AG08395 (cell line): ENCODE results near the gene BTBD17.
A peak's percentile ranks its signal among the peaks of the same experiment; 100 is the strongest.

Experiments used
- DNase-seq: peaks from one replicate; pipeline ENCODE4 v3.0.0; 2012; ENCODE audit warnings: mixed read lengths, low spot score

The BTBD17 gene

GRCh38 chr17:74358697-74359096 lies 3.0 kb downstream of the BTBD17 start:
- DNase-seq, result no peak

GRCh38 chr17:74357466-74357809 lies 4.2 kb downstream of the BTBD17 start:
- no peak for DNase-seq

- DNase-seq, result no peak
These were observed 4.8 kb downstream of the BTBD17 start for GRCh38 chr17:74356646-74357465.

- DNase-seq, result no peak
These were observed 6.6 kb downstream of the BTBD17 start for GRCh38 chr17:74355065-74355464.

GRCh38 chr17:74354561-74354960 lies 7.1 kb downstream of the BTBD17 start:
- DNase-seq, result no peak

- peak; percentile 19 for DNase-seq
These were observed 7.5 kb downstream of the BTBD17 start for GRCh38 chr17:74354123-74354522.

- no peak for DNase-seq
These were observed 8.1 kb downstream of the BTBD17 start for GRCh38 chr17:74353446-74354060.

GRCh38 chr17:74351552-74352210 lies 10.0 kb downstream of the BTBD17 start:
- no peak for DNase-seq

- no peak for DNase-seq
These were observed 11.2 kb downstream of the BTBD17 start for GRCh38 chr17:74350486-74350885.

- DNase-seq, result no peak
These were observed 12.5 kb downstream of the BTBD17 start for GRCh38 chr17:74349120-74349519.

GRCh38 chr17:74347646-74348045 lies 14.0 kb downstream of the BTBD17 start:
- no peak for DNase-seq

GRCh38 chr17:74345433-74346241 lies 16.0 kb downstream of the BTBD17 start:
- no peak for DNase-seq

- no peak for DNase-seq
These were observed 17.0 kb downstream of the BTBD17 start for GRCh38 chr17:74344658-74345057.

- DNase-seq, result no peak
These were observed 18.0 kb downstream of the BTBD17 start for GRCh38 chr17:74343526-74344284.

- no peak for DNase-seq
These were observed 18.5 kb downstream of the BTBD17 start for GRCh38 chr17:74343121-74343520.

- DNase-seq, result no peak
These were observed 19.4 kb downstream of the BTBD17 start for GRCh38 chr17:74342224-74342623.

GRCh38 chr17:74340470-74341023 lies 21.1 kb downstream of the BTBD17 start:
- no peak for DNase-seq

GRCh38 chr17:74339537-74340195 lies 22.0 kb downstream of the BTBD17 start:
- DNase-seq, result no peak

- DNase-seq, result no peak
These were observed 23.7 kb downstream of the BTBD17 start for GRCh38 chr17:74337834-74338500.

- no peak for DNase-seq
These were observed 25.4 kb downstream of the BTBD17 start for GRCh38 chr17:74336307-74336706.
